ENCODE results near the gene SERPINB10.

- TF ChIP-seq, protein P1, sequence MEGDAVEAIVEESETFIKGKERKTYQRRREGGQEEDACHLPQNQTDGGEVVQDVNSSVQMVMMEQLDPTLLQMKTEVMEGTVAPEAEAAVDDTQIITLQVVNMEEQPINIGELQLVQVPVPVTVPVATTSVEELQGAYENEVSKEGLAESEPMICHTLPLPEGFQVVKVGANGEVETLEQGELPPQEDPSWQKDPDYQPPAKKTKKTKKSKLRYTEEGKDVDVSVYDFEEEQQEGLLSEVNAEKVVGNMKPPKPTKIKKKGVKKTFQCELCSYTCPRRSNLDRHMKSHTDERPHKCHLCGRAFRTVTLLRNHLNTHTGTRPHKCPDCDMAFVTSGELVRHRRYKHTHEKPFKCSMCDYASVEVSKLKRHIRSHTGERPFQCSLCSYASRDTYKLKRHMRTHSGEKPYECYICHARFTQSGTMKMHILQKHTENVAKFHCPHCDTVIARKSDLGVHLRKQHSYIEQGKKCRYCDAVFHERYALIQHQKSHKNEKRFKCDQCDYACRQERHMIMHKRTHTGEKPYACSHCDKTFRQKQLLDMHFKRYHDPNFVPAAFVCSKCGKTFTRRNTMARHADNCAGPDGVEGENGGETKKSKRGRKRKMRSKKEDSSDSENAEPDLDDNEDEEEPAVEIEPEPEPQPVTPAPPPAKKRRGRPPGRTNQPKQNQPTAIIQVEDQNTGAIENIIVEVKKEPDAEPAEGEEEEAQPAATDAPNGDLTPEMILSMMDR (tag by site-specific recombination; IDR thresholded peaks at IDR 0.05), result no peak
- TF ChIP-seq ZNF169 (tag by site-specific recombination; IDR thresholded peaks at IDR 0.05) (no peak), ZNF335 (tag by site-specific recombination; conservative IDR thresholded peaks at IDR 0.05) (no peak), ZXDB (tag by site-specific recombination; IDR thresholded peaks at IDR 0.05) (no peak), ZFP3 (tag by site-specific recombination; IDR thresholded peaks at IDR 0.05; ENCODE audit: low read depth) (no peak), ZNF24 (tag by site-specific recombination; IDR thresholded peaks at IDR 0.05) (no peak)
These were observed 16.8 kb downstream of the SERPINB10 start for GRCh38 chr18:63924551-63924950.

Measured in HEK293 (cell line).